HG03175 (cell line): ENCODE data around the gene ZNF8.
A peak's percentile ranks its signal among the peaks of the same experiment; 100 is the strongest.
"Not testable (repeated sequence)": the region's sequence is repeated elsewhere in the genome, so short reads cannot be mapped to it uniquely, and the experiment has no call there.

Experiments
- ATAC-seq: cut with Tn5 transposase; IDR thresholded peaks from one replicate; pipeline ENCODE4 v1.9.1; 2021; ENCODE audit warnings: mild to moderate bottlenecking, moderate library complexity; ENCODE audit not compliant: unreplicated experiment

Gene ZNF8

GRCh38 chr19:58294743-58295374 is 16.1 kb downstream of the ZNF8 start:
- no peak for ATAC-seq

GRCh38 chr19:58296104-58296503 is 17.3 kb downstream of the ZNF8 start:
- ATAC-seq = no peak

- no peak for ATAC-seq
Observed at GRCh38 chr19:58300620-58301019, 21.9 kb downstream of the ZNF8 start.

- ATAC-seq = no peak
Observed at GRCh38 chr19:58304255-58304654, 25.5 kb downstream of the ZNF8 start.

- no peak for ATAC-seq
Observed at GRCh38 chr19:58304748-58305064, 26.0 kb downstream of the ZNF8 start.

- ATAC-seq = peak; percentile 94
Observed at GRCh38 chr19:58305065-58305931, 26.5 kb downstream of the ZNF8 start, which contains the start of gene ERVK3-1. TSS of gene ERVK3-1 (plus strand) at chr19:58305377. CDS start at chr19:58312169, 6,792 bp downstream.

GRCh38 chr19:58305932-58306323 is 27.2 kb downstream of the ZNF8 start:
- ATAC-seq = no peak

GRCh38 chr19:58307736-58308135 is 29.0 kb downstream of the ZNF8 start:
- no peak for ATAC-seq

GRCh38 chr19:58310685-58311084 is 31.9 kb downstream of the ZNF8 start:
- ATAC-seq = not testable (repeated sequence)

- ATAC-seq = no peak
Observed at GRCh38 chr19:58311345-58311865, 32.6 kb downstream of the ZNF8 start.

GRCh38 chr19:58315580-58315979 is 36.8 kb downstream of the ZNF8 start:
- ATAC-seq = no peak

- ATAC-seq = no peak
Observed at GRCh38 chr19:58317476-58318072, 38.8 kb downstream of the ZNF8 start.

GRCh38 chr19:58318297-58318696 is 39.5 kb downstream of the ZNF8 start:
- no peak for ATAC-seq

- ATAC-seq = no peak
Observed at GRCh38 chr19:58319241-58319640, 40.5 kb downstream of the ZNF8 start.

- no peak for ATAC-seq
Observed at GRCh38 chr19:58325311-58326022, 46.7 kb downstream of the ZNF8 start.

GRCh38 chr19:58326501-58326913 is 47.8 kb downstream of the ZNF8 start:
- ATAC-seq = no peak

GRCh38 chr19:58326914-58327726 is 48.4 kb downstream of the ZNF8 start, which contains the start of gene ZSCAN22:
TSS of gene ZSCAN22 (plus strand) at chr19:58326994. CDS start at chr19:58334803, 7,809 bp downstream.
- ATAC-seq = peak; percentile 92

GRCh38 chr19:58328999-58329398 is 50.2 kb downstream of the ZNF8 start:
- ATAC-seq = no peak

- no peak for ATAC-seq
Observed at GRCh38 chr19:58330458-58330857, 51.7 kb downstream of the ZNF8 start.

GRCh38 chr19:58332697-58333096 is 53.9 kb downstream of the ZNF8 start:
- ATAC-seq = no peak
